Measurements from ENCODE around the gene PLD3.
"Not testable (repeated sequence)": the region's sequence is repeated elsewhere in the genome, so short reads cannot be mapped to it uniquely, and the experiment has no call there.

The PLD3 gene

GRCh38 chr19:40365010-40365409 is 16.5 kb downstream of the PLD3 start:
- no peak for DNase-seq (ENCODE audit: low read depth, low spot score)

- DNase-seq (ENCODE audit: low read depth, low spot score) = peak; percentile 90
Observed at GRCh38 chr19:40365613-40366401, 17.3 kb downstream of the PLD3 start.

DNA sequence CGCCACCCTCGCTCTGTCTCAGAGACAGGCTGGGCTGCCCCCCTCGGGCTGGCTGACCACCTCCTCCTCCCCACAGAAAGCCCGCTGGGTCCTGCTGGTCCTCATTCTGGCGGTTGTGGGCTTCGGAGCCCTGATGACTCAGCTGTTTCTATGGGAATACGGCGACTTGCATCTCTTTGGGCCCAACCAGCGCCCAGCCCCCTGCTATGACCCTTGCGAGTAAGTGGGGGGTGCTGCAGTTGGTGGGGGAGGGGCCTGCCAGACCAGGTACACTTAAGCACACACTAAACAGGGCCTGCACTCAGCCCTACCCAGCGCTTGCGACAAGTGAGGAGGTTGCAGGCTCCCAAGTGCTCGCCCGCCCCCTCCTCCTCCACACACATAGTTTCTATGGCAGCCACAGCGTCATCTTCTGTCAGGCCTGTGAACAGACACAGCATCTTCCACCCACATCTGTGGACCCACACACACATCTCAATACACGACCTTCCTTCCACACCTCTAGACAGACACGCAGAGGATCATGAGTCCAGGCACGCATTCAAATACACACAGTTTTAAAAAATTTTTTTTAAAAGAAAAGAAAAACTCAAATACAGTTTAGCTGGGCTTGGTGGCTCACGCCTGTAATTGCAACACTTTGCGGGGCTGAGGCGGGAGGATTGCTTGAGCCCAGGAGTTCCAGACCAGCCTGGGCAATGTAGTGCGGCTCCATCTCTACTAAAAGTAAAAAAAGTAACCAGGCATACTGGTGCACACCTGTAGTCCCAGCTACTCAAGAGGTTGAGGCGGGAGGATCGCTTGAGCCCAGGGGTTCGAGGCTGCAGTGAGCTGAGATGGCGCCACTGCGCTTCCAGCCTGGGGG is 18.4 kb downstream of the PLD3 start:
- peak; percentile 83 for DNase-seq (ENCODE audit: low read depth, low spot score)

DNA sequence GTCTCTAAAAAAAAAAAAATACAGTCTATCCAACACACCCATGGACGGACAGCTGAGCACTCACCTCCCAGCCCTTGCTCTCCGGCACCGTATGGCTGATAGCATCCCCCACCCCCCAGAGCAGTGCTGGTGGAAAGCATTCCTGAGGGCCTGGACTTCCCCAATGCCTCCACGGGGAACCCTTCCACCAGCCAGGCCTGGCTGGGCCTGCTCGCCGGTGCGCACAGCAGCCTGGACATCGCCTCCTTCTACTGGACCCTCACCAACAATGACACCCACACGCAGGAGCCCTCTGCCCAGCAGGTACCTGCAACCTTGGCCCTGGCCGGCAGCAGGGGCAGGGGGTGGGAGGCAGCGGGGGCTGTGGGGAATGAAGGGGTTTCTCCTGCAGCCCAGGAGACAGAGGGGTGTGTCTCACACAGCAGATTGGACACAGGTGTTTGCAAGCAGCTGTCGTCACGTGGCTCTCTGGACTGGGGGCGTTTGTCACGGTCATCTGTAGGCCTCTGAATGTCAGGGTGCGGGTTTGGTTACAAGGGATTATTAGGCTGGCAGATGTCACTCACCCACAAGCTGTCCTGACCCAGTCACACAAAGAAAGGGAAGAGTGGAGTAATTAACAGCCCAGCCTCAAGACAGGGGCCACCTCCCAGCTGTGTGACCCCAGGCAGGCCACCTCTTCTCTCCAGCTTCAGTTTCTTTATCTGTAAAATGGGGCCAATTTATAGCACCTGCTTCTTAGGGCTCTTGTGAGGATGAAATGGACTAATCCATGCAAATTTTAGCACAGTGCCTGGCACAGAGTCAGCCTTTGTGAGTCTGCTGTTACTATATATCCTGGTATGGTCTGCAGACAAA is 19.3 kb downstream of the PLD3 start:
- DNase-seq (ENCODE audit: low read depth, low spot score) = no peak

DNA sequence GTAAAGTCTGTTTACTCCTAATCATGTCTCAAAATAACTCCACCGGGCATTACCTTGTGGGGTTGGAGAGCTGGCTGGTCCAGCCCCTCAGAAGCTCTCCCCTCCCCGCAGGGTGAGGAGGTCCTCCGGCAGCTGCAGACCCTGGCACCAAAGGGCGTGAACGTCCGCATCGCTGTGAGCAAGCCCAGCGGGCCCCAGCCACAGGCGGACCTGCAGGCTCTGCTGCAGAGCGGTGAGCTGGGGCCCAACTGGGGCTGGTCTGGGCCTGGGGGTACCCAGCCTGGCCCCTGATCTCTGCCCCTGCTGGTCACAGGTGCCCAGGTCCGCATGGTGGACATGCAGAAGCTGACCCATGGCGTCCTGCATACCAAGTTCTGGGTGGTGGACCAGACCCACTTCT is 21.3 kb downstream of the PLD3 start:
- no peak for DNase-seq (ENCODE audit: low read depth, low spot score)

DNA sequence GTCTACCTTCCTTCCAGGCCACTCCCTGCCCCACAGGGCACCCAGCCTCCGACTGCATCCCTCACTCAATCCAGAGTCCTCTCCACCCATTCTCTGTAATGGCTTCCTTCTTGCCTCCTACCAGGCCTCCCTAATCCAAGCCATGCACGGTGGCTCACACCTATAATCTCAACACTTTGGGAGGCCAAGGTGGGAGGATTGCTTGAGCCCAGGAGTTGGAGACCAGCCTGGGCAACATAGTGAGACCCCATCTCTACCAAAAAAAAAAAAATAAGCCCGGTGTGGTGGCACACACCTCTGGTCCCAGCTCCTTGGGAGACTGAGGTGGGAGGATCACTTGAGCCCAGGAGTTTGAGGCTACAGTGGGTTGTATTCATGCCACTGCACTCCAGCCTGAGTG is 21.8 kb downstream of the PLD3 start:
- not testable (repeated sequence) for DNase-seq (ENCODE audit: low read depth, low spot score)

DNA sequence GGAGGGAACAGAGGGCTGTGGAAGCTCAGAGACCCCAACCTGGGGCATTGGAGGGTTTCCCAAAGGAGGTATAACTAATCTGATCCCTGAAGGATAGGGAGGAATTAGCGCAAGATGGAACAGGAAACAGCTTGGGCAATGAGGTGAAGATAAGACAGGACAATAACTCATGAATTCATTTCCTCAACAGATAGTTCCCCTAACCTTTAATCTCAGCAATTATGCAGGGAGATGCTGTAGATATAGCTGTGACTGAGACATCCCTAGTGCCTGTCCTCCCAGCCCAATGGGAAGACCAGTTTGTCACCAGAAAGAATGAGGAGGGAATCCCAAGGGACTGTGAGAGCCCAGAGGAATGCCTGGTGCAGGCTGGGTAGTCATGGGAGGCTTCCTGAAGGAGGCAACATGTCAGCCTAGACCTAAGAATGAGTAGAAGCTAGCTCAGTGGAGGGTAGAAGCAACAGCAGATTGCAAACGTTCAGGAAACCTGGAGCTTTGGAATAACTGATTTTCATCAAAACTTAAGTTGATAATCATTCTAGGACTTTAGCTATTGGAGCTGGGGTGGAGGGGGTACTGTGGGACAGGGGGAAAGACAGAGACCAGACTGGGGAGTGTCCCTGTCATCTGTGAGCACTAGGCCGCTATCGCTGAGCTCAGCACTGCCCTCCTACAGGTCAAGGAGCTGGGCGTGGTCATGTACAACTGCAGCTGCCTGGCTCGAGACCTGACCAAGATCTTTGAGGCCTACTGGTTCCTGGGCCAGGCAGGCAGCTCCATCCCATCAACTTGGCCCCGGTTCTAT is 22.7 kb downstream of the PLD3 start:
- DNase-seq (ENCODE audit: low read depth, low spot score) = no peak

DNA sequence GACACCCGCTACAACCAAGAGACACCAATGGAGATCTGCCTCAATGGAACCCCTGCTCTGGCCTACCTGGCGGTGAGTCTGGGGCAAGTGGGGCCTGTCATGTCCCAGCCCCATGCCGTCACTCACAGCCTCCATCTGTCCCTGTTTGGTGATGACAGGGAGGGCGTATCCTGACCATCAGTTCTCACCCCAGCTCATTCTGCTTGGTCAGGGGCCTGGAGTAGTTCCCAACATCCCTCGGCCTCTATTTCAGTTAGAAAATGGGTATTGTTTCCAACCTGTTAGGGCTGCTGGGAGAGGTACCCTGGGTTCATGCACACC is 23.3 kb downstream of the PLD3 start:
- no peak for DNase-seq (ENCODE audit: low read depth, low spot score)

DNA sequence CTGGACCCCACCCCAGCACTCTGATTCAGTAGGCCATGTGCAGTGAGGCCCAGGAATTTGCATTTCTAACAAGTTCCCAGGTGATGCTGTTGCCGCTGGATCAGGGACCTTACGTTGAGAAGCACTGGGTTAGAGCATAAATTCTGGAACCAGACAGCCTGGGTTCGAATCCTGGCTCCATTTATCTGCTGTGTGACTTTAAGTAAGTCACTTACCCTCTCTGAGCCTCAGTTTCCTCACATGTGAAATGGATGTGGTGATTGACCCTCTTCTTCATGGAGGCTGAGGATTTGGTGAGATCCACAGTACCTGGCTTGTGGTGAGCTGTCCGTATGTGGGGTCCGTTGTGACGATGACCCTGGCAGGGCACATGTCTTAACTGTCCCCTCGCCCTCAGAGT is 25.6 kb downstream of the PLD3 start:
- DNase-seq (ENCODE audit: low read depth, low spot score) = no peak

- DNase-seq (ENCODE audit: low read depth, low spot score) = no peak
Observed at GRCh38 chr19:40376286-40376862, 27.9 kb downstream of the PLD3 start.

DNA sequence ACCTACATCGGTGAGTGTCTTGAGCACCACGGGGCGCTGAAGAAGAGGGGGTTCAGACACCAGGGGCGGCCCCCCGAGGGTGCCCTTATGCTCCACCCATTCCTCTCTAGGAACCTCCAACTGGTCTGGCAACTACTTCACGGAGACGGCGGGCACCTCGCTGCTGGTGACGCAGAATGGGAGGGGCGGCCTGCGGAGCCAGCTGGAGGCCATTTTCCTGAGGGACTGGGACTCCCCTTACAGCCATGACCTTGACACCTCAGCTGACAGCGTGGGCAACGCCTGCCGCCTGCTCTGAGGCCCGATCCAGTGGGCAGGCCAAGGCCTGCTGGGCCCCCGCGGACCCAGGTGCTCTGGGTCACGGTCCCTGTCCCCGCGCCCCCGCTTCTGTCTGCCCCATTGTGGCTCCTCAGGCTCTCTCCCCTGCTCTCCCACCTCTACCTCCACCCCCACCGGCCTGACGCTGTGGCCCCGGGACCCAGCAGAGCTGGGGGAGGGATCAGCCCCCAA is 29.4 kb downstream of the PLD3 start:
- no peak for DNase-seq (ENCODE audit: low read depth, low spot score)

GRCh38 chr19:40378509-40378908 is 30.0 kb downstream of the PLD3 start:
- no peak for DNase-seq (ENCODE audit: low read depth, low spot score)

- DNase-seq (ENCODE audit: low read depth, low spot score) = no peak
Observed at GRCh38 chr19:40379446-40380198, 31.1 kb downstream of the PLD3 start.

DNA sequence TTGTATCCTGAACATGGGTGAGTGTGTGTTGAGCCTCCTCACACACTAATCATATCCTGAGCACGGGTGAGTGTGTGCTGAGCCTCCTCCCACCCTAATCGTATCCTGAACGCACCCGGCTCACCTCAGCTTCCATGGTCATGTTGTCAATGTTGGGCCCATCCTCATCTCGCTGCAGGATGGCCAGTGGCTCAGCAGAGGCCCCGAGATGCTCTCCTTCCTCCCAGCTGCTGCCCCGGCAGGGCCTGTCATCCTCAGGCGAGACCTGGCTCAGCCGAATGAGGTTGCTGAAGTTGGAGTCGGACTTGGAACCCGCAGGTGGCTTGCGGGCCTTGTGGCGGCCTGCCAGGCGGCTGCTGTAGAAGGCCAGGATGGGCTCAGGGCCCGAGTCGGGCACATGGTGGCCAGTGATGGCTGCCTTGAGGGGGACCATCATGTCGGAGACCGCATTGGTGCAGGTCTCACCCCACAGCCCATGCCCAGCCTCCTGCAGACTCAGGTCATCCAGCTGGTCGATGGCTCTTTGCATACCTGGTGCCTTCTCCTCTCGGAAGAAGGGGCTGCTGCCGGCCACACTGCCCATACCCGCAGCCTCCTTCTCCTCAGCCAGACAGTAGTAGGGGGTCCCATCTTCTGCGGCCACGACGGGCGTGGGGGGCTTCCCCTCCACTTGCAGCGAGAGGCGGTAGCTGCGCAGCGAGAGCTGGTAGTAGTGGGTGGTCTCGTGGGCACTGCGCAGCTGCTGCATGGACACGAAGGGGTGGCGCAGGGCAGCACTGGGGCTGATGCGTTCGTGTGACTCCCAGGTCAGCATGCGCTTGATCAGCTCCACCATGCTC is 31.9 kb downstream of the PLD3 start:
- no peak for DNase-seq (ENCODE audit: low read depth, low spot score)

GRCh38 chr19:40381321-40381720 is 32.8 kb downstream of the PLD3 start:
- DNase-seq (ENCODE audit: low read depth, low spot score) = no peak

- no peak for DNase-seq (ENCODE audit: low read depth, low spot score)
Observed at GRCh38 chr19:40383668-40384248, 35.3 kb downstream of the PLD3 start.

GRCh38 chr19:40387155-40387554 is 38.7 kb downstream of the PLD3 start:
- DNase-seq (ENCODE audit: low read depth, low spot score) = no peak

DNA sequence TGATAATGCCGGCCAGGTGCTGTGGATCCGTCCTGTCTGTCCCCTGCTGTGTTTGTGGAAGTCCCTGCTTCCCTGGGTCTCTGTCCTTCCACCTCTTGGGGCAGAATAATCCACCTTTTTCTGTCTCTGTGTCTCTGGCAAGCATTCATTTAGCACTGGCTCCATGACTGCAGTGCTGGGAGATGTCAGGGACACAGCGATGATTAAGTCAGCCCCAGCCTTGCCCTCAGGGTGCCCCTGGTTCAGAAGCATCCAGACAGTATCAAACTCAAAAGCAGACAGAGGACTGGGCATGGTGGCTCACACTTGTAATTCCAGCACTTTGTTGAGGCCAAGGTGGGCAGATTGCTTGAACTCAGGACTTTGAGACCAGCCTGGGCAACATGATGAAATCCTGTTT is 40.0 kb downstream of the PLD3 start:
- no peak for DNase-seq (ENCODE audit: low read depth, low spot score)

Data from astrocyte of the hippocampus (primary cell).